Fibroblast of pulmonary artery (primary cell): Measurements from ENCODE around the gene CD99.

Experiments used
- DNase-seq: peaks from one replicate; pipeline ENCODE4 v3.0.0-alpha.2; 2010; ENCODE audit warnings: low read depth
- H3K4me3 ChIP-seq: replicated peaks from 2 replicates; pipeline ENCODE4 v1.5.1; 2011; ENCODE audit warnings: low read depth, mild to moderate bottlenecking, control low read depth, low read length, moderate library complexity
- CTCF ChIP-seq: IDR thresholded peaks from 2 replicates; pipeline ENCODE4 v1.5.1; 2011; ENCODE audit warnings: mild to moderate bottlenecking, control low read depth, low read length, inconsistent platforms; ENCODE audit errors: missing control alignments

Gene CD99

GRCh38 chrX:2690856-2691542, at the start of gene CD99:
Gene CD99 (plus strand): TSS chrX:2691295. CDS start chrX:2691361, 66 bp downstream.
- TF ChIP-seq CTCF, result no peak
- DNase-seq, result peak; percentile 90
- H3K4me3 ChIP-seq, result peak within 1 kb of the TSS; percentile 73

GRCh38 chrX:2642146-2642545, 48.9 kb upstream of the CD99 start:
- no peak for TF ChIP-seq CTCF
- H3K4me3 ChIP-seq, result no peak overlapping the region
- DNase-seq, result no peak

- no peak for DNase-seq
- H3K4me3 ChIP-seq, result no peak overlapping the region
- no peak for TF ChIP-seq CTCF
These were observed 48.3 kb upstream of the CD99 start for GRCh38 chrX:2642791-2643190.

GRCh38 chrX:2643880-2644279, 47.2 kb upstream of the CD99 start:
- no peak overlapping the region for H3K4me3 ChIP-seq
- TF ChIP-seq CTCF, result no peak
- DNase-seq, result no peak

GRCh38 chrX:2645563-2645962, 45.5 kb upstream of the CD99 start:
- DNase-seq, result no peak
- no peak for TF ChIP-seq CTCF
- no peak overlapping the region for H3K4me3 ChIP-seq

- no peak for DNase-seq
- H3K4me3 ChIP-seq, result no peak overlapping the region
- TF ChIP-seq CTCF, result no peak
These were observed 43.5 kb upstream of the CD99 start for GRCh38 chrX:2647627-2648026.

GRCh38 chrX:2650037-2650436, 41.1 kb upstream of the CD99 start:
- H3K4me3 ChIP-seq, result no peak overlapping the region
- no peak for TF ChIP-seq CTCF
- no peak for DNase-seq
